ENCODE data around the gene NLRP9. TPM values are rescaled to one million over a fixed set of nuclear protein-coding genes. Genes with fewer than 3 reads are reported as not detected.
"Not testable (repeated sequence)": the region's sequence is repeated elsewhere in the genome, so short reads cannot be mapped to it uniquely, and the experiment has no call there.

The NLRP9 gene
- total RNA-seq (not detected), polyA plus RNA-seq (not detected)
- long read RNA-seq, donor 1, result 0 reads
- long read RNA-seq, donor 2, result 0 reads
- long read RNA-seq, donor 3, result 0 reads

- Histone ChIP-seq H3K36me3 (no peaks in the 10 kb centered on the region), H3K4me3 (no peak within 1 kb of the TSS), H3K4me1 (no peaks in the 10 kb centered on the region), H3K27me3 (peaks cover 0 to 9% (median 0%) of the 10 kb centered on the region in 7 donors), H3K9me3 (no peaks in the 10 kb centered on the region), H3K27ac (no peak within 1 kb of the TSS)
- DNase-seq (no peak), ATAC-seq (no peak)
- 87 to 91% methylated on average over 3 of the region's 3 CpGs for WGBS, 2 donors
- intact Hi-C loops (cut with DNase I), result no loop called here
- no peak for TF ChIP-seq CTCF (IDR thresholded peaks at IDR 0.05)
These were observed at the start of gene NLRP9 for GRCh38 chr19:55738302-55738701. Gene NLRP9, minus strand, starts transcription at chr19:55738402. Its CDS starts 28 bp downstream, at chr19:55738374.

GRCh38 chr19:55781112-55781511 is 42.9 kb upstream of the NLRP9 start:
- ATAC-seq (no peak), DNase-seq (no peak)
- TF ChIP-seq CTCF (IDR thresholded peaks at IDR 0.05), result no peak
- 79 to 80% methylated on average over 5 of the region's 5 CpGs for WGBS, 2 donors
- H3K27ac ChIP-seq, result no peak overlapping the region
- H3K4me1 ChIP-seq, result no peaks in the 10 kb centered on the region
- H3K9me3 ChIP-seq, result no peaks in the 10 kb centered on the region
- peaks cover 0 to 56% (median 6%) of the 10 kb centered on the region in 7 donors for H3K27me3 ChIP-seq
- no peak overlapping the region for H3K4me3 ChIP-seq
- no peaks in the 10 kb centered on the region for H3K36me3 ChIP-seq
- intact Hi-C loops (cut with DNase I), result no loop called here

GRCh38 chr19:55778331-55778730 is 40.1 kb upstream of the NLRP9 start:
- Histone ChIP-seq H3K27ac (no peak overlapping the region), H3K4me3 (no peak overlapping the region), H3K9me3 (no peaks in the 10 kb centered on the region), H3K4me1 (no peaks in the 10 kb centered on the region), H3K27me3 (peaks cover 0 to 60% (median 6%) of the 10 kb centered on the region in 7 donors), H3K36me3 (no peaks in the 10 kb centered on the region)
- no peak for TF ChIP-seq CTCF (IDR thresholded peaks at IDR 0.05)
- no peak for ATAC-seq
- 81 to 82% methylated on average over 16 of the region's 16 CpGs for WGBS, 2 donors
- DNase-seq, result no peak
- intact Hi-C loops (cut with DNase I), result no loop called here

- Histone ChIP-seq H3K27me3 (peaks cover 0 to 58% (median 6%) of the 10 kb centered on the region in 7 donors), H3K4me3 (no peak overlapping the region), H3K36me3 (no peaks in the 10 kb centered on the region), H3K27ac (no peak overlapping the region), H3K4me1 (no peaks in the 10 kb centered on the region), H3K9me3 (no peaks in the 10 kb centered on the region)
- intact Hi-C loops (cut with DNase I), result no loop called here
- no peak for ATAC-seq
- DNase-seq, result no peak
- WGBS, 2 donors, result 24 to 29% methylated on average over 7 of the region's 7 CpGs
- no peak for TF ChIP-seq CTCF (IDR thresholded peaks at IDR 0.05)
These were observed 39.3 kb upstream of the NLRP9 start for GRCh38 chr19:55777528-55777927.

- DNase-seq; H3K27ac ChIP-seq; ATAC-seq; H3K4me1 ChIP-seq; intact Hi-C loops (cut with DNase I); H3K36me3 ChIP-seq; H3K4me3 ChIP-seq: not testable (repeated sequence)
- peaks cover 0 to 14% (median 0%) of the 10 kb centered on the region in 7 donors for H3K27me3 ChIP-seq
- WGBS, 2 donors, result 35 to 40% methylated on average over 2 to 3 of the region's 3 CpGs
- H3K9me3 ChIP-seq, result peaks cover 0 to 14% (median 0%) of the 10 kb centered on the region in 11 donors
These were observed 31.4 kb upstream of the NLRP9 start for GRCh38 chr19:55769632-55770031.

- ATAC-seq; H3K4me1 ChIP-seq; H3K36me3 ChIP-seq; DNase-seq; H3K27ac ChIP-seq; H3K4me3 ChIP-seq; intact Hi-C loops (cut with DNase I): not testable (repeated sequence)
- H3K9me3 ChIP-seq, result peaks cover 0 to 14% (median 0%) of the 10 kb centered on the region in 11 donors
- peaks cover 0 to 14% (median 0%) of the 10 kb centered on the region in 7 donors for H3K27me3 ChIP-seq
- WGBS, 2 donors, result 74 to 78% methylated on average over 4 to 5 of the region's 6 CpGs
These were observed 30.6 kb upstream of the NLRP9 start, which contains the start of gene RFPL4AL1 for GRCh38 chr19:55768818-55769217. Gene RFPL4AL1, plus strand, starts transcription at chr19:55769118. Its CDS starts 2,687 bp downstream, at chr19:55771805.
